Measurements from ENCODE around the gene POU2AF1.

DNA sequence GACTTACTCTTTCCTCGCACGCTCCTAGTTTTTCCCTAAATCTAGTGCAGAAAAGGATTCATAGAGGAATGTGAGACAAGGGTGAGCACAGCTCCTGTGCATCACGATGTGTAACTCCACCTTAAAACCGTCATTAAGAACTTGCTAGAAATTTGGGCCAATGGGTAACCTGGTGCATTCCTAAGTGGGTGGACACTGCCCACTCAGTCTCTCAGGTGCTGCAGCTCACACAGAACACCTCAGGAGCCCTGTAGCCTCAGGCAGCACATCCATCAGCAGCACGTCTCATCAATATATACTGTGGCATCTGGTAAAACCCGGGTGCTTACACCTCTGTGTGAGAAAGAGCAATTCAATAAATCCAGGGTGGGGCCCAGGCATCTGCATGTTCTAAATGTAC, 68.4 kb downstream of the POU2AF1 start:
- TF ChIP-seq ZNF384 (IDR thresholded peaks at IDR 0.05) (no peak), SUZ12 (IDR thresholded peaks at IDR 0.05) (no peak), ARNT (IDR thresholded peaks at IDR 0.05) (no peak), FOXM1 (IDR thresholded peaks at IDR 0.05; ENCODE audit: borderline replicate concordance) (no peak)

Measured in HEK293T (cell line).